NB4 (cell line): ENCODE results near the gene COL6A3.

Experiments
- DNase-seq: peaks from one replicate; pipeline ENCODE4 v3.0.0; 2010; ENCODE audit warnings: low read depth
- H3K4me3 ChIP-seq: one replicate; pipeline ENCODE4 v1.5.1; 2011; ENCODE audit warnings: mild to moderate bottlenecking, low read depth, low read length, moderate library complexity
- MYC ChIP-seq: IDR thresholded peaks from 2 replicates; pipeline ENCODE4 v1.6.1; 2011; ENCODE audit warnings: low read depth, low read length
- POLR2A ChIP-seq: IDR thresholded peaks from 2 replicates; pipeline ENCODE4 v1.6.1; 2011; ENCODE audit warnings: mild to moderate bottlenecking; ENCODE audit not compliant: insufficient read length; ENCODE audit errors: extremely low read depth
- TF ChIP-seq, protein P1 (sequence below): IDR thresholded peaks from one replicate; pipeline ENCODE4 v1.5.1; 2012; ENCODE audit warnings: low read depth, low read length
- TF ChIP-seq, protein P2 (sequence below): IDR thresholded peaks from 2 replicates; pipeline ENCODE4 v1.6.1; 2011; ENCODE audit warnings: low read depth, low read length

COL6A3 gene

DNA sequence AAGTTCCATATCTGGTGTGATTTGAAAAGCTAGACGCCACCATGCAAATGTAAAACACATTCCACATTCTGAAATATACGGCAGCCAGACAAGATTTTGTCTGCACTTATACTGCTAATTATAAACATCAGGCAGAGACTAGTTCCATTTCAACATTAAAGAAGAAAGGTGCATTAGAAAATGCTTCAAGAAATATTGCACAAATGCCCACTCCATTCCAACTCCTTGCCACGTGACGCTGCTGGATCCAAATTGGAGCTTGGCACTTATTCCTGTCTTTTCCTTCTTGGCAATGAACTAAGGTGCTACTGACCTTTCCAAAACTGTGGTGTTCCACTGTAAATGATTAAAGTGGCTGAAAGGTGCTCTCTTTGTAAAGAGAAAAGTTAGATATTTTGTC lies 6.3 kb downstream of the COL6A3 start:
- no peak for DNase-seq
- H3K4me3 ChIP-seq, result no peak overlapping the region
- TF ChIP-seq POLR2A, result no peak
- TF ChIP-seq, protein P1, sequence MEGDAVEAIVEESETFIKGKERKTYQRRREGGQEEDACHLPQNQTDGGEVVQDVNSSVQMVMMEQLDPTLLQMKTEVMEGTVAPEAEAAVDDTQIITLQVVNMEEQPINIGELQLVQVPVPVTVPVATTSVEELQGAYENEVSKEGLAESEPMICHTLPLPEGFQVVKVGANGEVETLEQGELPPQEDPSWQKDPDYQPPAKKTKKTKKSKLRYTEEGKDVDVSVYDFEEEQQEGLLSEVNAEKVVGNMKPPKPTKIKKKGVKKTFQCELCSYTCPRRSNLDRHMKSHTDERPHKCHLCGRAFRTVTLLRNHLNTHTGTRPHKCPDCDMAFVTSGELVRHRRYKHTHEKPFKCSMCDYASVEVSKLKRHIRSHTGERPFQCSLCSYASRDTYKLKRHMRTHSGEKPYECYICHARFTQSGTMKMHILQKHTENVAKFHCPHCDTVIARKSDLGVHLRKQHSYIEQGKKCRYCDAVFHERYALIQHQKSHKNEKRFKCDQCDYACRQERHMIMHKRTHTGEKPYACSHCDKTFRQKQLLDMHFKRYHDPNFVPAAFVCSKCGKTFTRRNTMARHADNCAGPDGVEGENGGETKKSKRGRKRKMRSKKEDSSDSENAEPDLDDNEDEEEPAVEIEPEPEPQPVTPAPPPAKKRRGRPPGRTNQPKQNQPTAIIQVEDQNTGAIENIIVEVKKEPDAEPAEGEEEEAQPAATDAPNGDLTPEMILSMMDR, result no peak
- TF ChIP-seq, protein P2, sequence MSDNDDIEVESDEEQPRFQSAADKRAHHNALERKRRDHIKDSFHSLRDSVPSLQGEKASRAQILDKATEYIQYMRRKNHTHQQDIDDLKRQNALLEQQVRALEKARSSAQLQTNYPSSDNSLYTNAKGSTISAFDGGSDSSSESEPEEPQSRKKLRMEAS, result no peak
- no peak for TF ChIP-seq MYC

DNA sequence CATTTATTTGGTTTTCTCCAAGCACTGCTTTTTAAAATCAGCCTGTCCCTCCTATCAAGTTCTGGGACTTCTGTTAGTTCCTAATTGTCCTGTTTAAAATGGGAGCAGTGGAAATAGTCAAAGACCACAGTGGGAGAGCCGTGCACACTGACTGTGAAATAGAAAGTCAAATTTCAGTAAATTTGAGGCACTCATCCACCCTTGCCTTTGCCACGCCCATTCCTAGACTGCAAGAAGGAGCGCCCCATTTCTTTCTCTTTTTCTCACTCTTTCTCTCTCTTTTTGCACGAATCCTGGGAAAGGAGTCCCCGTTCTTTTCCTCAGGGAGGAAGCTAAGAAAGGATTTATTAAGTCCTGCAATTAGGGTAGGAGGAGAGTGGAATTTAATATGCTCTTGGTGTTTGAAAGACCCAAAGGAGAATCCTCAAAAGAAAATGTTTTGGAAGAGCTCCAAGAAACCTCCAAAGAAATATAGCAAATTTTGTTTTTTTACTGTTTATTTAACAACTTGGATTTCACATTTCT lies 7.5 kb downstream of the COL6A3 start:
- TF ChIP-seq POLR2A, result no peak
- no peak for TF ChIP-seq MYC
- TF ChIP-seq, protein P1, result no peak
- TF ChIP-seq, protein P2, result no peak
- DNase-seq, result no peak
- no peak overlapping the region for H3K4me3 ChIP-seq

DNA sequence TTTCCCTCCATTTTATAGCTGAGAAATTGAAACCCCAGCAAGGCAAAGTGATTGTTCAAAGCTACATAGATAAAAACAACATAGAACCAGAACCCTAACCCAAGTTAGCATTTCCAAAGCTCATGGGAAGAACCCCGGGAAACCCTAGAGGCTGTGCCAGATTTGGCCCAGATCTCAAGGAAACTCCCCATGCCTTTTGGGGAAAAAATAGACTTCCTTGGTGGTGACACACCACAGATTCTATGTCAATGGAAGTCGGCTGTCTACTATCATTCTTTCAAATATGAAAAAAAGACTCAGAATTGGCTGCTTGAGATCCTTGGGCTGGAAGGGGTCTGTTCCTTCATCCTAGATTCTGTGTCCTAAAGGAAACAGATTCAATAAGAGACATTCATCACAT lies 8.4 kb downstream of the COL6A3 start:
- no peak overlapping the region for H3K4me3 ChIP-seq
- TF ChIP-seq, protein P1, result no peak
- TF ChIP-seq MYC (no peak), POLR2A (no peak)
- TF ChIP-seq, protein P2, result no peak
- DNase-seq, result no peak

DNA sequence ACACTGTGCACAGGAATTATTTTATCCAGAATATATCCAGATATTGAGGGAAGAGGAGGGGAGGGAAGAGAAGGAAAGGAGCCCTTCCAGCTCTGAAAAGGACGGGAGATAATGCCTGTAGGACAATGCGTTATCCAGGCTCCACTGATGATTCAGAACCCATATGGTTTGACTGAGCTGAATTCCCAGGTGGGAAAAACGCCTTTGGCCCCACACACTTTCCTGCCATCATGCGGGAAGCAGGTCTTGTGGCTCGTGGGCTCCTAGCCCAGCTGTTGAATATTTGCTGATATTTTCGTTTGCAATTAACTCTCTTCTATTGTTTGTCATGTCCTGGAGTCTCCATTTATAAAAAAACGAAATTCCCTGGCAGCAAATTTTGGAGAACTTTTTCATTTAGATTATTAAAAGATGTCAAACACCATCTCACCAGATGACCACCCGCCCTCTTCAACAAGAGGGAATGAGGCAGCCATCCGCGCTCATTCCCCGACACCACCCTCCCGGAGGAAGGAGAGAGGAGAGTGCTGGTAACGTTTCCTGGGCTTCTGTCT lies 8.9 kb downstream of the COL6A3 start:
- no peak for DNase-seq
- TF ChIP-seq MYC (no peak), POLR2A (no peak)
- TF ChIP-seq, protein P1, result no peak
- TF ChIP-seq, protein P2, result no peak
- no peak overlapping the region for H3K4me3 ChIP-seq

DNA sequence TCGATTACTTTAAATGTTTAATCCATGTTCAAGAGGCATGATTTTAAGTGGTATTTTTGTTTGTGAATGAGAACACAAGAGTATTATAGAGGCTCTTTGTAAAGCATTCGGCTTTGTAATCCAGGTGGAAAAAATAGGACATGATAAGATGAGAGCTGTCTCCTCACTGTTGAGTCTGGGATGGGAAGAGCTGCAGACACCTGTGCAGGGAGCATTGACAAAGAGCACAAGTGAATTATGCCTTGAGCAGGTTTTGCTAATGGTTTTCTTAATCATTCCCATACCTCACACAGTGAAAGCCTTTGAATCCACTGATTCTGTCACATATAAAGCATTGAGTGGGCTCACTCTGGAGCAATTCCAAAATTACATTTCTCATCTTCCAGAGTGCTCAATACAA lies 9.6 kb downstream of the COL6A3 start:
- TF ChIP-seq POLR2A (no peak), MYC (no peak)
- TF ChIP-seq, protein P1, result no peak
- TF ChIP-seq, protein P2, result no peak
- no peak for DNase-seq

More for the DNA sequence above, 9.6 kb downstream of the COL6A3 start:
- no peak overlapping the region for H3K4me3 ChIP-seq
